DMS79 treated with DMSO at 0.1 percent for 48 hours (cell line): ENCODE measurements around the gene MACROD2.
A peak's percentile ranks its signal among the peaks of the same experiment; 100 is the strongest.

Experiments used
- DNase-seq: peaks from one replicate; lab custom pipeline; 2025; lab: John Stamatoyannopoulos, UW

Gene MACROD2

DNA sequence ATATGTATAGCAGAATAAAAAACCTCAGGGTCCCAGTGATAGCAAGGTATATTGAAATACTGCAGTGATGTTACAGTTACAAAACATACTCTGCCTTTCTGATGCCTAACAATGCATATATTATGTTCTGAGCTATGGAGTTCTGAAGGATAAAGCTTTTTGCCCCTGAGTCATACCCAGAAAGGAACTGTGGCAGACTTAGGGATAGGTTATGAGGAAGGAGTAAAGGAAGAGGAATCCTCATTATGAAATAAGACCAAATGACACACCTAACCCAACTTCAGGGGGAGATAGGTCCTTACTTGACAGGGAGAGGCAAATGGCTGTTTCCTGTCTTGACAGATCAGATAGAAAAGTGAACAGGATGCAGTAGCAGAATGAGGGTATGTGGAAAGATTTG lies 1282.7 kb downstream of the MACROD2 start:
- DNase-seq: no peak

DNA sequence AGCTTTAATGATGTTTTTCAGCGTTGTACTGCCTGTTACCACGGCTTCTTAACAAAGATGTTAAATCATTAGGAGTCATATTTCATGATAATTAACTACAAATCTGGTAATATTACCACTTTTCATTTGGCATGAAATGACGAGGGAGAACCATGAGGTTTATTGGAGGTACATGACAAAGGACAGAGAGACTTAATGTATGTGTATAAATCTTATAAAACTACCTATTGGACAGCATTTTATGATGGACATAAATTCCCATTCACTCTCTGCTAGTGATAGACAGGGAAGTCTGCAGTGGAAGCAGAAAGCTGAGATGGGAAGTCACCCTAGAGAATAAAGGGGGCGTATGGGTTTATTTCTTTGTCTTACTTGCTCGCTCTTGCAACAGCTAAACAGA lies 1292.0 kb downstream of the MACROD2 start:
- no peak for DNase-seq

DNA sequence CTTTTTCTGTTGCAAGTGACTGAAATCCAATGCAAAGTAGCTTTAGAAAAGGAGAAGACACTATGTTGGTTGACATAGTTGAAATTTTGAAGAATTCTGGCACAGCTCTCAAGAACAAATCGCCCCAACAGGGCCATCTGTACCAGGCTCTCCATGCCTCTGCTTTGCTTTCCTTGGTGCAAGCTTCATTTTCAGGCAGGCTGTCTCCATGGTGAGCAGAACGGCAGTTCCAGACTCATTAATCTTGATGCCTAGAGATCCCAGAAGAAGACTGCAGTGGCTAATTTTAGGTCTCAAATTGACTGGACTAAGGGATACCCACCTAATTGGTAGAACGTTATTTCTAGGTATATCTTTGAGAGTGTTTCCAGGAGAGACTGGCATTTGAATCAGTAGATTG lies 1292.8 kb downstream of the MACROD2 start:
- DNase-seq: no peak

DNA sequence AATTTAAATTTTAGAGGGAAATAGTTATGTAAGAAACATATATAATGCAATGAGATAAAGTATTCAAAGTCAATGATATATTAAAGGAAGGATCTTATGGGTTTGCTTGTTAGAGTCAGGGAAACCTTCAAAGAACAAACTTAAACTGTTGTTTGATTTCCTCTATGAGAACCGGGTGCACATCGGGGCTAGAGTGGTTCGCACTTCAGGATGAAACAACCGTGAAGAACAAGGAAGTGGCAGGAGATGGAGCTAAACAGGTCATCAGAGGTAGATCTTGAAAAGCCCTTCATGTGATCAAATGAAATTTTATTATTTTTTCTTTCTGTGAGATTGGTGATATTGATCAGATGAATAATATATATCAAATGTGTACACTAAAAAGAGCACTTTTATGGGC lies 1294.0 kb downstream of the MACROD2 start:
- DNase-seq: no peak

DNA sequence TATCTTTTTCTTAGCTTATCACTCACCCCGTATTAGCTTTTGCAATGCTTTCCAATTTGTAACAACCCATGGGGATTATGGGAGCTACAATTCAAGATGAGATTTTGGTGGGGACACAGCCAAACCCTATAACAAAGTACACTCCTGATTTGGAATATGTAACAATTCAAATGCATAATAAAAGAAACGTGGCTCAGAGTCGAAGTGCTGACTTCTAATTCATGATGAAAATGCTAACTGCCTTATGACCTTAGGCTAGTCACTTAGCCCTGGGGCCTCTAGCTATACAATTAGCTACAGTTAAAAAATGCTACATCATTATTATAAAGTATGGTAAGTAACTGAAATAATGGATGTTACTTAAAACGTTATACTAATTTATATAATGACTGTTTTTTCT lies 1297.1 kb downstream of the MACROD2 start:
- DNase-seq: no peak

DNA sequence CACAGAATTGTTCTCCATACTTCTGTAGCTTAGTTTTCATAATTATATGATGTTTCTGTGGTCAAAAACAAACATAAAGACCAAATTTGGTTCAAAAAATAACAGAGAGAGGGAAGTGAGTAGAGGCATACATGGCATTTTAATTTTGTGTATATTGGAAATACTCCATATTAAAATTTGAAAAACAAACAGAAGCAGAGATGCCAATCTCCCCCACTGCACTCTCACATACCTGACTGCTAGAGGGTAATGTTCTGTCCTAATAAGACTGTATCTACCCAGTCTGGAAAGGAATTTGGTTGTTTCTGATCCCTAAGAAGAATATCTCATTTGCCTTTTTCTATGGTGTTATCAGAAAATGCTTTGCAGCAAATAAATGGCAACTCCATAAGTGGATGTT lies 1301.1 kb downstream of the MACROD2 start:
- no peak for DNase-seq

DNA sequence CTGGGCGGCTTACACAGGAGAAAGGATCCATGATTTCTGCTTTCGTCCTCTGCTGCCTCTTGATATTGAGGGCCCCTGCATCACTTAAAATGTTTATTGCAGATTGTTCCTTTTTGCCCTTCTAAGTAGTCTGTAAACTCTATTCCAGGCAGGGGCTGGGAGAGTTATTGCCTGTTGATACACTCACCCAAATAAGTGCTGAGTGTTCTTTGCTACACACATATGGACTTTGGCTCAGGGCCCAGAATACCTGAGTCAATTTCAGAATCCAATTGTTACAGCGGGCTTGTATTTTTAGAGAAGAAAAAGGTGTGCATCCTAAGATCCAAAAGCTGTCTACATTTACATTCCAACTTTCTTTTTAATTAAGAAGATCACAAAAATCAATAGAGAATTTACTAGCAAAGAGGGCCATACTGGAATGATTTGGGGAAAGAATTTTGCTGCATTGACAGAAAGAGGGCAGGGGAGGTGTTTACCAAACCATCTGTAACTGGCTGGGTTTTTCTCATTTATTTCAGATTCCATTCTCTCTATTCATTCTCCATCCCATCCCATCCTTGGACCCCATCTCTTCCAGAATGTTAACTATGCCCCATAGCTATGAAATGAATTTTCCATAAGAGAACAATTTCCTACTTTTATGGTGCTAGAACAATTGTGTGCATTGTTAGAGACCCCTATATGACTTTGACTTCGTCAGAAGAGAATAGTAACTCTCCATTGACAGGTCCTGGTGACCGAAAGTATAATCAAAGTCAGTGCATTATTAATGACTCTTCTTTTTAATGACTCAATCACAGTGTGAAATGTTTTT lies 1302.0 kb downstream of the MACROD2 start:
- peak; percentile 16 for DNase-seq

DNA sequence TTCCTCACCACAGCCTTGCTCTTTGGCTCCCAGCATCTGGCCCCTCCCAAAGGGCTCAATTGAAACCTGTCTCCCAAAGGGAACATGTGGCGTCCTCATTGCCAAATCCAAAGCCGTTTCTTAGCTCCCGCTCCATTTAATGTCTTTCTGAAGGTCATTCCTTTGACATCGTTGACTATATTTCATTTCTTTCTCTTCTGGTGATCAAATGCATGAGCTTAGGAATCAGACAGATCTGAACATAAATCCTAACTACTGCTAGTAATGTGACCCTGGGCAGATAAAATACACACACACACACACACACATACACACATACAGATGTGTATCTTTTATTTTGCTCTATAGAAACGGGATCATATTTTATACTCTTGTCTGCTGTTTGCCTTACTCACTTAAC lies 1306.8 kb downstream of the MACROD2 start:
- DNase-seq: no peak

DNA sequence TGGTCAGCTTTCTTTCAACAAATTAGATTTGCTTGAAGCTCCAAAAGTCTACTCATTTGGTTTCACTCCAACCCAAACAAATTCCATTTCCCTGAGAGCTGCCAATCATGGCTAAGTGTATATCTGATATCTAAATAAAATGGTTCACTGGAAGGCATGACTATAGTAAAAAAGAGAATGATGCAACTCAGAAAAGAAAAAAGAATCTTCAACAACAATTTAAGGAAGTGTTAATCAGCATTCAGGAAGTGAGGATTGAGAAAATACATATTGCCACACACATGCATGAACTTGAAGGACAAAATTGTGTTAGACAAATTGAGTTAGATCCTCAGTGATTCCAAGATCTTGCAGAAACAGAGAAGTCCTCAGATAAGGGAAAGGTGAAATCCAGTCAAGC lies 1315.0 kb downstream of the MACROD2 start:
- no peak for DNase-seq

DNA sequence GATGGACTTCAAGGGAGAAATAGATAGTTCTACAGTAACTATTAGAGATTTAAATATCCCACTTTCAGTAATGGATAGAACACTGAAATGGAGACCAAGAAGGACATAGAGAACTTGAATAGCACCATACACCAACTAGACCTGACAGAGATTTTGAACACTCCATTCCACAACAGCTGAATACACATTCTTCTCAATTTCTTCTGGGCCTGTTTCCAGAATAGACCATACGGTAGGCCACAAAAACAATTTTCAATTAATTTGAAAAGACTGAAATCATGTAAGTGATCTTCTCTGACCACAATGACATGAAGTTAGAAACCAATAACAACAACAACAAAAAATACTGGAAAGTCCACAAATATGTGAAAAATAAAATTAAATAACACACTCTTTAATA lies 1321.2 kb downstream of the MACROD2 start:
- no peak for DNase-seq

DNA sequence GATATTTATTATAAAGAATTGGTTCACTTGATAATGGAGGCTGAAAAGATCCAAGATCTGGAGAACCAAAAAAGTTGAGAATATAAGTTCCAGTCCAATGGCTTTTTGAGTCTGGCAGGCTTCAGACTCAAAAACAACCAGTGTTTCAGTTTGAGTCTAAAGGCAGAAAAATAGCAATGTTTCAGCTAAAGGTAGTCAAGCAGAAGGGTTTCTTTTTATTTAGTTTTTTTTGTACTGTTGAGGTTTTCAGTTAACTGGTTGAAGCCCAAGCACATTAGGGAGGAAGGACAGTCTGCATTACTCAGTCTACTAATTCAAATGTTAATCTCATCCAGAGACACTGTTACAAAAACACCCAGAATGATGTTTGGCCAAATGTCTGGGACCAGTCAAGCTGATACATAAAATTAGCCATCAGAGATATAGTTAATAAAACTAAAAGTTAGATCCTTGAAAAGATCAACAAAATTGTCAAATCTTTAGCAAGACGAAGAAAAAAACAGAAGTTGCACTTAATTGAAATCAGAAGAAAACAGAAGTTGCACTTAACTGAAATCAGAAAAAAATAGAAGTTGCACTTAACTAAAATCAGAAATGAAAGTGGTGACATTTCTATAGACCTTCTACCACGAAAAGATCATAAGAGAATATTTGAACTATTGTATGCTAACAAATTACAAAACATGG lies 1322.4 kb downstream of the MACROD2 start:
- DNase-seq: no peak

DNA sequence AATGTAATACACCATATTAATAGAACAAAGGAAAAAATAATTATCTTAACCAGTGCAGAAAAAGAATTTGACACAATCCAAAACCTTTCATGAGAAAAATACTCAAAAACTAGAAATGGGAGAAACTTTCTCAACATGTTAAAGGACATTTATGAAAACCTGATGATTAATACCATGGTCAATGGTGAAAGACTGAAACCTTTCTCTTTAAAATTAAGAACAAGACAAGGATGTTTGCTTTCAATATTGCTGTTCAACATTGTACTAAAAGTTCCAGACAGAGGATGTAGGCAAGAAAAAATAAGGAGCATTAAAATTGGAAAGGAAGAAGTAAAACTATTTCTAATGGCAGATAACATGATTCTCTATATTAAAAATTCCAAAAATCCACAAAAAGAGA lies 1323.4 kb downstream of the MACROD2 start:
- no peak for DNase-seq

DNA sequence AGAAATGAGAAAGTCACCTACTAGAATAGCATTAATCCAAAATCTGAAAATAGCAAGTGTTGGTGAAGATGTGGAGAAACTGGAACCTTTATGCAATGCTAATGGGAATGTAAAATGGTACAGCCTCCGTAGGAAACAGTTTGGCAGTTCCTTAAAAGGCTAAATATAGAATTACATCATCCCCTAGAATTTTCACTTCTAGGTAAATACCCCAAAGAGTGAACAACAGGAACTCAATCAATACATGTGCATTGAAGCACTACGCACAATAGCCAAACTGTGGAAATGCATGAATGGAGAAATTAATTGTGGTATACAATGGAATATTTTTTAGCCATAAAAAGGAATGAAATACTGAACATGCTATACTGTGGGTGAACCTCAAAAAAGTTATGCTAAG lies 1324.1 kb downstream of the MACROD2 start:
- DNase-seq: no peak

DNA sequence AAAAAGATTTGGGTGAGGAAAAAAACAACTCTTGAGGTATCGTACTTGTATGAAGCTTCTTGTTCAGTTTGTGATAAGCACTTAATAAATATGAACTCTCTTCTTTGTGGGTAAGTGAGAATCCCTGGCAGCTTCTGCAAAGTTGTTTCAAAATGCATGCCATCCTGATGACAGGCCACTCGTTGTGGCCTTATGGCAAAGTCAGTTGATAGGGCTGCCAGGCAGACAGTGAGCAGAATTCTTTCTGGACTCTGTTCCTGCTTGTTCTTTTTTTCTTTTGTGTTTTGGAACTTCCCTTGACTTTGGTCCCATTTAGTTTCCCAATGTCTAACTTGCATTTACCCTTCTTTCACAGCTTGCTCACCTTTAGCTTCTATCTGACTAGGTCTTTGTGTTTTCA lies 1325.6 kb downstream of the MACROD2 start:
- DNase-seq: no peak

DNA sequence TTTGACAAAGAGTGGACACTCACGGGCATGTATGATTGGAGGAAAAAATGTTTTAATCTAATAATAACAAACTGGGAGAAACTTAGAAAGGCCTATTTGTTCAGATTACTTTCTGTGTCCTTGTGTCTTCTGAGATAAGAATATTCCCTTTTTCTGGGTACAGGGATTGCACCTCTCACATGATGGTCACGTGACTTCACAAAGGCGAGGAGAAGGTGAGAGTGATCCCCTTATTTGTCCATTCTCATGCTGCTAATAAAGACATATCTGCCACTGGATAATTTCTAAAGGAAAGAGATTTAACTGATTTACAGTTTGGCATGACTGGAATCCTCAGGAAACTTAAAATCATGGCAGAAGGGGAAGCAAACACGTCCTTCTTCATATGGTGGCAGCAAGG lies 1331.8 kb downstream of the MACROD2 start:
- DNase-seq: no peak

DNA sequence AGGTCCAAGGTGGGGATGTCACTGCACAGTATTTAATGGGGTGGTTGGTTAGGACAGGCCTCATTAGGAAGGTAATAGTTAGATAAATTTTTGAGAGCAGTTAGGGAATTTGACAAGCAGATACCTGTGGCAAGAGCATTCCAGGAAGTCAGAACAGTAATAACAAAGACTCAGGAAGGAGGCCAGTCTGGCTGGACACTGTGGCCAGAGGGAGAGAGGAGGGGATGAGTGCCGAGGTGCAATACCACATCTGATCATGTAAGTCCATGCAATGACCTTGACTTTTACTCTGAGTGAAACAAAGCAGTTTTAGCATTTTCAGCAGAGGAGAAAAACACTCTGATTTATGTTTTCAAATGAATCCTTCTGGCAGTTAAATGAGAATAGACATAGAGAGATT lies 1332.8 kb downstream of the MACROD2 start:
- no peak for DNase-seq

DNA sequence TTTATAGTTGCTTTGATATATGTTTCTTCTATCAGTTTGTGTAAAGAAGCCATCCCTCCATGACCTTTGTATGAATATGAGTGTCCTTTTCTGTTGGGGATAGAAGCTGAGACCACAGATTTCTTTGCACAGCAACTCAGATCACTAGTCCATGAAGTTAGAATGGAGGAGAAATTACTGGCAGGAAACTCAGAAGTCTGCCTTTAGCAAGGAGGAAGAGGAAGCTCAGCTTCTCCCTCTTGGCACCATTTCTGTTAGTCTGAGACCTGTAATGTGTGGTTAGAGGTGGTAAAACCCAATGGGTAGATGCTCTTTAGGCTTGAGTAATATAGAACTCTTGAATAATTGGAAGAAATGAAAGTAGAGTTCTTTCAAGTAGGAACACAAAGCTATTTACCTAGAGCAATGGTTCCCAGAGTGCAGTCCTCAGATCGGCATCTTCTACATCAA lies 1337.4 kb downstream of the MACROD2 start:
- DNase-seq: no peak

DNA sequence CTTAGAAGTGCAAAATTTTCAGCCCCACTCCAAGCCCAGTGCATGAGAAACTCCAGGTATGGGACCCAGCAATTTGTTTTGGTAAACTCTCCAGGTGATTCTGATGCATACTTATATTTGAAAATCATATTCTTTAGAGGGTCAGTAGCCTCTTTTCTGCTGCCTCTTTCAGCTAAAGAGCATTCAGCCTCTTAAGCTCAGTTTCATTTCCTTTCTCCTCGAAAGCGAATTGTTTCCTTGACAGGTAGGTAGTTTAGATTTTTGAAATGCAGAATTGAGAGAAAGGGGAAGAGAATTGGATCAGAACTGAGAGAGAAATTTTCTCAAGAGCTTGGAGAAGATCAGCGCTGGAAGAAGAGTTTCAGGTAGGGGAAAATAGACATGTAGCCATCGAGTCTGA lies 1337.9 kb downstream of the MACROD2 start:
- DNase-seq: no peak

DNA sequence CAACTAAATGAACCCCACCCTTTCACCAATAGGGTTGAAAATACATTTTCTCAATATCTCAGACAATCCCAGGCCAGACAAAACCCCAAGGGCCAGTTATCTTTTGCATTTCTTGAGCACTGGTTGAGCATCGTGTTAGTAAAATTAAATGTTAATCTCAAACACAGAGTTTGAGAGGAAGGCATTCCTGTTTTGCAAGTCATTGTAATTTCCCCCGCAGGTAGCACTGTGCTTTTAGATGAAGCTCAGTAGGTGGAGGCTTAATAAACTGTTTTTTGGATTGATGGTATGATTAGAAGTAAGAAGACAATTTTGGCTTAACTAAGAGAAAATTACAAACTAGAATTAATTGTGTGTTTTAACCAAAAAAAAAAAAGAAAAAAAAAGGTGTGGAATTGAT lies 1340.7 kb downstream of the MACROD2 start:
- no peak for DNase-seq

DNA sequence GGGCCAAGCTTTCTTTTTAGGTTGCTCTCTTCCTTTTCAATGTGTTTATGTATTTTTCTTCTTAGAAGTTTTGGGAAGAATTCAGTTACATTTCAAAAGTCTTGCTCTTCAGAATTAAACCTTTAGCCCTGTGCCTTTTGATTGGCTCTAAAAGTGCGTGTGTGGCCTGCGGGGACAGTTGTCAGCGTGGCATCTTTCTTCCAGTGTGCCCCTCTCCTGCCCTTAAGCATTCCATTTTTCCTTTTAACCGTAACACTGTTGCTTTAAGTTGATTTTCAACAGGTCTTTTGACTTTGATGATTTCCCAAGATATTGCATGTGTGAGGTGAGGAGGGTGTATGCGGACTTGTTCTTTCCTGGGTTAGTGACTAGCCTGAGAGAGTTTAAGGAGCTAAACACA lies 1341.2 kb downstream of the MACROD2 start:
- DNase-seq: no peak

DNA sequence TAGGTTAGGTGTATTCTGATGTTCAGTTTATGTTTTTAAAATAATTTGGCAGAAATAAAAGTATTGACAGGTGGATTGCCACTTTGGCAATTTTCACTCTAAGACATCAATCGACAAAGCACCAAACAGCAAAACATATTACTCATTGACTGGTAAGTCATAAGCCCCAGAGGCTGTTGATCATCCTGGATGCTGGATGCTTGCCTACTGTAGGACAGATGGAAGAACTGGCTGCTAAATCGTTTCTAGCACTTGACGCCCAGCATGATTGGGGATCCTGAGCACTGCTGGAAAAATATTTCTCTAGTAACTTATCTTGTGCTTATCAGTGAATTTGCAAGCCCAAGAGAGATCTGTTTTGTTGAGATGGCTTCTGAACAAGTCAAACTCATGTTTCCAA lies 1343.9 kb downstream of the MACROD2 start:
- DNase-seq: no peak

DNA sequence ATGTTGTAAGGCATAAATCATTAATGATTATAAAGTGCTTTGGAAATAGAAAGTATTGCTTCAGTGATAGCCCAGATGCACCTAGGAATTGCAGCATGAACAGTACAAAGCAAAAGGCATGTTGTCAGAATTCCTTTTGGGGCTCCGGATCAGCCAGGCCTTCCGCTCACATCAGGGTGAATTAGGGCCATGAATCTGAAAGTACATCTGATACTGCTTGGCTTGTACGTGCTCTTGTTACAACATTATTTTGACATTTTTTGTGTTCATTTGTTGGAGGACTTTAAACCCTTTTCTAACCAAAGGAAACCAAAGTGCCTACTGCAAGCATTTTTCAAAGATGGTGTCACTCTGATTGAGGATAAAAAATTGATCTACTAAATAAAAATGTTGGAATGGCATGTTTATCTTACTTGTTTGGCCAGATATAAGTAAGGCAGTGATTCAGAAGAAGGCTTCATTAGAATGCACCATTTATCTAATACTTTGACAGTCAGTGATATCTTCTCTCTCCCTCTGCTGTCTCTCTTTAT lies 1347.7 kb downstream of the MACROD2 start:
- DNase-seq: no peak

DNA sequence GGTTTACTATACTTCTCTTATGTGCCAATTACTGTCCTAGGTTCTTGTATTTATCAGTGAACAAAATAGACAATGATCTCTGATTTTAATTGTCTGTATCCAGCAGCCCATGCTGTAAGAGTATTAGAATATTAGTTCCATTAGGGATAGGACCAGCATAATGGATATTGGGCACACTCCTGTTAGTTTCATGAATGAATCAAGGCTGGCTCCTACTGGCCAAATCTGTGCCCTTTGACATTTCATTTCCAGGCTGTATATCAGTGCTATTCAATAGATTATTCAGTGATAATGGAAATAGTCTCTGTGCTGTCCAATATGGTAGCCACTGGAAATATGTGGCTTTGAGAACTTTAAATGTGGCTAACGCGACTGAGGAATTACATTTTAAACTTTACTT lies 1350.0 kb downstream of the MACROD2 start:
- no peak for DNase-seq
